Fibroblast of peridontal ligament (primary cell): ENCODE measurements around the gene MCM10.
"Not testable (repeated sequence)": the region's sequence is repeated elsewhere in the genome, so short reads cannot be mapped to it uniquely, and the experiment has no call there.

Experiments
- DNase-seq: peaks from one replicate; pipeline ENCODE4 v3.0.0-alpha.2; 2010; ENCODE audit errors: extremely low read depth

MCM10 gene

DNA sequence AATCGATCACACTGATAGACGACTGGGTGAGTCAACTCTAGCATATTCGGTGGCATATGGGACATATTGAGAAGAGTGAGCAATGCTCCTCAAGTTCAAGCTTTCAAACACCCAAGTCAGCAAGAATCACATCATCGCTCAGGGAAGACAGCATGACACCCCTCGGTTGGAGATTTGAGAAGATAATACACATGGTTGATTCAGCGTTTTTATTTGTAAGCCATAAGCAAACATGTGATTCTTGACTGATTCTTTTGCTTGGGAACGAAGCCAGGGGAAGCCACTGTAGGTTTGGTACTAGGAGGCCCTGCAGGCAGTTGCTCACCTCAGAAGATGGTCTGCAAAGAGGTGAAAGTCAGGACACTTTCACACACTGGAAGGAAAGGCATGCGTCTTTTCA, 60.2 kb downstream of the MCM10 start:
- DNase-seq, result no peak

DNA sequence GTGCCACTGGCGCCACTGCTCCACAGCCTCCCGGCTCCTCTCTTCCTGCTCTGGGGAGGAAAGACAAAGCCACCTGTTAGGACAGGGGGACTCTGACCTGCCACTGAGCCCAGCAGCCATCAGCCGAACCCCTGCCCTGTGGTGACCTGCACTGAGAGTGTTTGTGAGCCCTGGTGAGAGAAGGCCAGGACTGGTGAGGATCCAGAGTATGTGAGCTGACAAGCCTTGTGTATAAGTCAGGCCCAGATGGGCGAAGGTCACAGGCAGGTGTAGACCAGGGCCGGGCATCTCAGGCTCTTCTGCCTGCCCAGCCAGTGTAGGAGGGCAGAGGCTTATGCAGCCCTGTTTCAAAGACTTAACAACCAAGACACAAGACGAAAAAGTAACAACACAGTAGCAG, 60.8 kb downstream of the MCM10 start:
- DNase-seq, result no peak

DNA sequence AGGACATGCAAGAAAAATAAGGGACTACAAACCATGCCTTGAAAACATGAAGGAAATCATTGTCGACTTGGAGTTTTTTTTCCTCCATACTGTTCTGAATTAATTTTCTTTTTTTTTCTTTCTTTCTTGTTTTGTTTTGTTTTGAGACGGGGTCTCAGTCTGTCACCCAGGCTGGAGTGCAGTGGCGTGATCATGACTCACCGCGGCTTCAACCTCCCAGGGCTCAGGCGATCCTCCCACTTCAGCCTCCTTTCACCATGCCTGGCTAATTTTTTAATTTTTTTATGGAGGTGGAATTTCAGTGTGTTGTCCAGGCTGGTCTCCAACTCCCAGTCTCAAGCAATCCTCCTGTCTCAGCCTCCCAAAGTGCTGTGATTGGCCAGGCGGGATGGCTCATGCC, 61.2 kb downstream of the MCM10 start:
- no peak for DNase-seq

DNA sequence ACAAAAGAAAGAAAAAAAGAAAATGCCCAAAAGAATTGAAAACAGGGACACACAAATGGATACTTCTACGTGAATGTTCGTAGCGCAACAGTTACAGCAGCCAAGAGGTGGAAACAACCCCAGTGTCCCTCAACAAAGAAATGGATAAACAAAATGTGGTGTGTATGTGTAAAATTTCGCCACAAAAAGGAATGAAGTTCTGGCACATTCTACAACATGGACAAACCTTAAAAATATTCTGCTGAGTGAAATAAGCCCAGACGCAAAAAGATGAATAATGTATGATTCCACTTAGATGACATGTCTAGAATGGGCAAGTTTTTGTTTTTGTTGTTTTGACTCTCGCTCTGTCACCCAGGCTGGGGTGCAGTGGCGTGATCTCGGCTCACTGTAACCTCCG, 61.9 kb downstream of the MCM10 start:
- no peak for DNase-seq

DNA sequence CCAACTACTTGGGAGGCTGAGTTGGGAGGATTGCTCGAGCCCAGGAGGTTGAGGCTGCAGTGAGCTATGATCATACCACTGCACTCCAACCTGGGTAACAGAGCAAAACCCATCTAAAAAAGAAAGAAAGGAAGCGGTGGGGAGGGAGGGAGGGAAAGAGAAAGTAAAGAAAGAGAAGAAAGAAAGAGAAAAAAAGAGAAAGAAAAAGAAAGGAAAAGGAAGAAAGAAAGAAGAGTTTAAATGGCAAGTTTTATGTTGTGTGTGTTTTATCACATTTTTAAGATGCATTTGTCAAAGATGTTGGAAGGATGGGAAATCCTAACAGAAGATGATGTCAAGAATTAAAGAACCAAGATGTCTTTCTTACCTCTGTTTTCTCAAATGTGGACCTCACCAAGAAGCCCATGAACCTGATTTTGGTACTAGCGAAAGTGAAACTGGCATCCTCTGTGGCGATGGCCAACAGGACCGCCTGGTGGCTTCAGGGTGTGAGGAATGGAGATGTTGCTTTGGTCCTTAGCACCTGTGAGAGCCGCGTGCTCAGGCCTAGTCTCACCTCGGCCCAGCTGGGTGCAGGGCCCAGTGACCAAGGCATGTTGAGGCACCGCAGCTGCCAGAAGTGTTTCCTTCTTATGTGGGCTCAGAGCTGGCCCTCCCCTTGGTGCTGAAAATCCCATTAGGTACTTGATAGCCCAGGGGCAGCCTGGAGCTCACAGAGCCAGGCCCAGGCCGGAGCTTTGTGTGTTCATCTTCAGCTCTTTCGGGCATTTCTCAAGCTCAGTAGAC, 63.0 kb downstream of the MCM10 start:
- DNase-seq, result no peak

DNA sequence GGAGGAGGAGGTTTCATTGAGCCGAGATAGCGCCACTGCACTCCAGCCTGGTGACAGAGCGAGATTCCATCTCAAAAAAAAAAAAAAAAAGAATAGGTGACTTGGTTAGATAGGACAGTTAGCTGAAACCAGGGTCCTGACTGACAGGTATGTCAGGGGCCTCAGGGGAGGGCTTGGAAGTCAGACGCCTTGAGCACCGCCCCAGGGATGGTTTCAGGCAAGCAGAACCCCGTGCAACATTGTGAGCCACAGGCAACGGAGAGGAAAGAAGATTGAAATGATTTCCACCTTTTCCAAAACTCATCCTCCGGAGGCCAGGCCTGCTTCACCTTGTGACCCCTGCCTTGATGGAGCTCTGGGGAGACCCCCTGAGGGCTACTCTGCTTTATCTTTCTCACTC, 64.2 kb downstream of the MCM10 start:
- no peak for DNase-seq

DNA sequence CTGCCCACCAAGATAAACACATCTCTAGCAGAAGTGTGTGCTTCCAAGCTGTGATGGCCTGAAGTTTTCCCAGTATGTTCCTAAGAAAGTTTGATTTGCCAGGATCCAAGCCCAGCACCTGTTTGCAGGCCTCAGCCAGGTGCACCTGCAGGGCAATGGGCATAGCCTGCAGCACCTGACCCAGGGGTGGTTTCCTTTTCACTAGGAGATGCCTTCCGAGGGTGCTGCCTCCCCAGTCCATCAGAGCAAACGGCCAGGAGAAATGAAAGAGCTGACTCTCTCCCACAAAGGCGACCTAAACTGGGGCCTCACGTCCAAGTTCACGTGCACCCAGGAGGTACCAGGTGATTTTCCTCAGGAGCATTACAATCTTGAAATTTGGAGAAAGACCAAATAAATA, 65.7 kb downstream of the MCM10 start:
- no peak for DNase-seq

DNA sequence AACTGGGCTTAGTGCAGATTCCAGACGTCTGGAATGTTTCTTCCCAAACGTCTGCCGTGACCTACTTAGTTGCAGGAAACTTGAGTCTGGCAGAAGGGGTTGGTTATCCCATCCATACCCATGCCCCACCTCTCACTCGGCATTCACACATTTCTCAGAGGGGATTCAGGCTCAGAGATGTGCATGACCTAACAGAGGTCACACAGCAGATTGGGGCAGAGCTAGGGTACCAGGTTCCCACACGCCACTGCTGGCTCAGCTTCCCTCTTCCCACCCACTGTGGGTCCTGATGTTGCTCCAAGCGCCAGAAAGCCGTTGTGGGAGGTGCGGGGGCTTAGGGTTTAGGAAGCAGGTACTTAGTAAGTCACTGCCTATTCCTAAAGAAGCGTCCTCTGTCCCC, 69.8 kb downstream of the MCM10 start:
- DNase-seq, result no peak

DNA sequence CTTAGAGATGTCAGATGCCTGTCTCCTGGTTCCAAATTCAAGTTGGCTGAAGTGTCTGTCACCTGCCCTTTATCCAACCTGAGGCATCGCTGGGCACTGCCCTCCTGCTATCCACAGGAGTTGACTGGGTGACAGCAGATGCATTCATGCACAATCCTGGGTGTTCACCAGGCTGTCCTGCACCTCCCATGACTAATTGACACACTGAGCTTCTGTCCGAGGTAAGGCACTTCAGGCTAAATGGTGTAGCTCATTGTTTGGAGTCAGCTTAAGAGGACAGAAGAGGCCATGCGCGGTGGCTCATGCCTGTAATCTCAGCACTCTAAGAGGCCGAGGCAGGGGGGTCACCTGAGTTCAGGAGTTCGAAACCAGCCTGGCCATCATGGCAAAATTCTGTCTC, 70.5 kb downstream of the MCM10 start:
- no peak for DNase-seq

DNA sequence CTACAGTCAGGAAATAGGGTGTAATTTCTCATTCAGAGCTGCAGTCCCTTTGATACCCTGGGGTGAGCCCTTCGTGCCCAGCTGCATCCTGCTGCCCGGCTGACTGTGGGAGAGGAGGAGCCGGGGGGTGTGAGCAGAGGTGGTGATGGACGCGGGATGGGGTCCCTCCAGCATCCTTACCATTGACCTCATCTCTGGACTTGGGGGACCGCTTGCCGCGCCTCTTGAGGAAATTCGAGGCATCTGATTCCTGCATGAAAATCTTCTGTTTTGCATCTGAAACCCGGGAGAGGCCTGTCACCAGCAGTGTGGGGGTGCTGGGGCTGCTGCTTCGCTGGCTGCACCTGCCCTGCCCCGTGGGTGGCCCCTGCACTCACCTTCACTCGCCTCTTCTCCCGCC, 72.0 kb downstream of the MCM10 start:
- DNase-seq, result no peak

DNA sequence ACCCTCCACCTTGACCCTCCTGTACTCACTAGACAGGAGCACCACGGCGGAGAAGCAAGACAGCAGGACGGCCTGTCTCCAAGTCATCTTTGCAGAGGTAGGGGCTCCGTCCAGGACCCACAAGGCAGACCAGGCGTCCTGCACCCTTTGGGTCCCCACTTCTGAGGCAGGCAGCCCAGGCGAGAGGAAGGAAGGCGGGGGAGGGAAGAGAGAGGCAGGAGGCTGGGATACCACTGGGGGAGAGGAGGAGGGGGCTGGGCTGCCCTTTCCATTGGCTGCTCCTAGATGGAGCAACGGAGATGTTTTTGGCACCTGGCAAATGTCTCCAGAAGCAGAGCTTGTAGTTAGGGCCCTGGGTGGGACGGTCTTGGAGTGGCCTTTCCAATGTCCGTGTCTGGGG, 72.8 kb downstream of the MCM10 start, which contains the start of gene UCMA:
TSS of gene UCMA (minus strand) at position 203 of the 400 bp plus-strand sequence. CDS start at position 87, 116 bp downstream.
- DNase-seq, result no peak

DNA sequence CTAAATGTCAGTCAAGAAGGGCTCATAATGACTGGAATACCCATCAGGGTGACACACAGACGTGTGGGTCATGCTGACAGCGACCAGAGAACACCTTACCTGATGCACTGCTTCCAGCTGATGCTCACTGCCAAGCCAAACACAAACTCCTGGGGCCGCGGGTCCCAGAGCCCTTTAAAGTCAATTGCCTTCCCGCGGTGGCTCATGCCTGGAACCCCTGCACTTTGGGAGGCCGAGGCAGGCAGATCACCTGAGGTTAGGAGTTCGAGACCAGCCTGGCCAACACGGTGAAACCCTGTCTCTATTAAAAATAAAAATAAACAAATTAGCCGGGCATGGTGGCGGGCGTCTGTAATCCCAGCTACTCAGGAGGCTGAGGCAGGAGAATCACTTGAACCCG, 73.4 kb downstream of the MCM10 start:
- not testable (repeated sequence) for DNase-seq

DNA sequence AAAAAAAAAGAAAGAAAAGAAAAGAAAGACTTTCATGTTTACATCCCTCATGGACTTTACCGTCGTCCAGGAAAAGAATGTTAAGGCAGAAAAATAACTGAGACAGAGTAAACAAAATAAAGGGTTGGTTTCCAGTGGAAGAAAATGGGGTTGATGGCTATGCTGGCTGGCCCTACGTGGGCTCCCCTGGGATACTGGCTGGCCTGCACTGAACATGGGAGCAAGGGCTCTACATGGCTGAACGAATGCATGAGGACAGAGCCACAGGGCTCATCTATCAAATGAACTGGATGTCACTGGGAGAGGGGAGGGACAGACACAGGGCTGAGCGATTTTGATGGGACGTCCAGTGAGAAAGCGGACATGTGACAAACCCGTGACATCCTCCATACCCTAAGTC, 75.3 kb downstream of the MCM10 start:
- no peak for DNase-seq

DNA sequence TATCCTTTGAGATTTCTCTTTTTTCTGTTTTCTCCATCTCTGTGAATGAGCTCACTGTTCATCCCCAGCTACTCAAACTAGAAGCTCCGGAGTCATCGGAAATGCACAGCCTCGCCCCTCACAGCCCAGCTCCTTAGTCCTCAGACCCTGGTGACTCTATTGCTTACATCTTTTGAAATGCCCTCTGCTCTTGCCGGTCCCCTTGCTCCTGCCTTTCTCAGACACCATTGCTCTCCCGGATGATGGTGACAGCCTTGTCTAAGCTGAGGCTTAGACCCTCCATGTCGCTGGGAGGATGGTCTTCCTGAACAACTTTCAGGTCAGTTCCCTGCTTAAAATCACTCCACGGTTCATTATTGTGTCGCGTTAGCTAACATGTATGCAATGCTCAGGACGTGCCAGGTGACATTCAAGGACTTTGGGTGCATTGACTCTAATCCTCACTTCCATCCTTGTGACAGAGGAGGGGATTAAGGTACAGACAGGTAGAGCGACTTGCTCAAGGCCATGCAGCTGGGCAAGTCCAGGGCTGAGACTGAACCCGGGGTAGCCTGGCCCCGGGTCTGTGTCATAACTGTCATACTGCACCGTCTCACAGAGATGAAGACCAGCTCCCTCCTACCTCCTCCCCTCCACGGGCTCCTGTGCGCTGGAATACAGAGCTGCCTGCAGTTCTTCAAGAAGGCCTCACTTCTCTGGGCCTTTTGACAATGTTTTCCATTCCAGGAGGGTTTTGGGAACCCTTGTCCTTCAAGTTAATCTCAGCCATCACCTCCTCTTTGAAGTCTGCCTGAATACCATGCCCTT, 77.1 kb downstream of the MCM10 start:
- no peak for DNase-seq

DNA sequence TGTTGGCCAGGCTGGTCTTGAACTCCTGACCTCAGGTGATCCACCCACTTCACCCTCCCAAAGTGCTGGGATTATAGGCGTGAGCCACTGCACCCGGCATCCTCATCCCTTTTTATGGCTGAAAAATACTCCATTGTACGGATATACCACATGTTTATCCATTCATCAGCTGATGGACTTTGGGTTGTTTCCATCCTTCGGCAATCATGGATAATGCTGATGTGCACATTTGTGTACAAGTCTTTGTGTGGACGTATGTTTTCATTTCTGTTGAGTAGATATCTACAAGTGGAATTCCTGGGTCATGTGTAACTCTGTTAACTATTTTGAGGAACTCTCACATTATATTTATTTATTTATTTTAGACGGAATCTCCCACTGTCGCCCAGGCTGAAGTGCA, 78.6 kb downstream of the MCM10 start:
- DNase-seq, result no peak

DNA sequence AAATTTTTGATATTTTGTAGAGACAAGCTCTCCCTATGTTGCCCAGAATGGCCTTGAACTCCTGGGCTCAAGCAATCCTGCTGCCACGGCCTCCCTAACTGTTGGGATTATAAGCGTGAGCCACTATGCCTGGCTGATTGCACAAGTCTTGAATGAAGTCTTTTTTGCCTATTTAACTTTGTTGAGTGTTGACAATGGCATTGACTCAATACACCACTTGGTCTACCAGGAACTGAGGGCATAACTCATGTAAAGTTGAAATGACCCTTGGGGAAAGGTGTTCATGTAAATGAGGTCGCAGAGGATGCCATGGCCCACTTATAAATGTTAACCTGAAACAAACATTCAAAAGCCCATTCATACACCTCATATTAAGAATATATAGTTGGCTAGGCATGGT, 80.3 kb downstream of the MCM10 start:
- DNase-seq, result no peak

DNA sequence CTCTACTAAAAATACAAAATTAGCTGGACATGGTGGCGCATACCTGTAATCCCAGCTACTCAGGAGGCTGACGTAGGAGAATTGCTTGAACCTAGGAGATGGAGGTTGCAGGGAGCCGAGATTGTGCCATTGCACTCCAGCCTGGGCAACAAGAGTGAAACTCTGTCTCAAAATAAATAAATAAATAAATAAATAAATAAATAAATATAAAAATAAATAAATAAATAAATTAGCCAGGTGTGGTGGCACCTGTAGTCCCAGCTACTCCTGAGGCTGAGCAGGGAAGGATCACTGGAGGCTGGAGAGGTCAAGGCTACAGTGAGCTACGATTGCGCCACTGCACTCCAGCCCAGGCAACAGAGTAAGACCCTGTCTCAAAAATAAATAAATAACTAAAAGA, 80.9 kb downstream of the MCM10 start:
- not testable (repeated sequence) for DNase-seq

DNA sequence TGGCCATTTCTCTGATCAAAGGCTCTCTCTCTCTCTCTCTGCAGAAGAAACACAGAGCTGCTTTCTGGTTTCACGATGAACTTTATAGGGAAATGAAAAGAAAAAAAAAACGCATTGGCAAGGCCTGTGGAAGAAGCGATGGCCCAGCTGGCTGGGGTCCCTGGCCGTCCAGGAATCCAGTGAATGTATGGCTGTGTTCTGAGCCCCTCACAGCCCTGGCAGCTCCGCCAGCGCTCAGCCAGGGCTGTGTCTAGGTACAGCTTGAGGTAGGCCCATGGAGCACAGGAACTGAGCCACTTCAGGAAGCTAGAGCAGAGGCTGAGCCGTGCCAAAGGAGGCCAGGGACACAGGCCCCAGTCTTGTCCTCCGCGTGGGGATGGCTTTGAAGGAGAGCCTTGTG, 85.9 kb downstream of the MCM10 start:
- DNase-seq, result no peak

DNA sequence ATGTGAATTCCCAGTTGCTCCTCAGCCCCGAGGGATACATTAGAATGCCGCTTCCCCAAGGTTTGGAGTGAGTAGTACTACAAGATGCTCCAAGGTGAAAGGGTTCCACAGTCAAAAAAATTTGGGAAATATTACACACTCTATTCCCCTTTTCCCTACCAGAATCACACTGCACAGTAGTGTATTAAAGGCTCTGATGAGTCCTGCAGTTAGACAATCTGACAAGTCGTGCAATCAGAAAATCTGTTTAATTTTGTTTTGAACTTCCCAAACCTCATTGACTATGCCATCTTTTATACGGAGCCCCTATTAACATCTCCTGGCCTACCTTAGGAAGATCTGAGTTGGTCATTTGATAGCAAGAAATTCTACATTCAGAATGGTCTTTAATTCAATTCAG, 86.4 kb downstream of the MCM10 start:
- no peak for DNase-seq

DNA sequence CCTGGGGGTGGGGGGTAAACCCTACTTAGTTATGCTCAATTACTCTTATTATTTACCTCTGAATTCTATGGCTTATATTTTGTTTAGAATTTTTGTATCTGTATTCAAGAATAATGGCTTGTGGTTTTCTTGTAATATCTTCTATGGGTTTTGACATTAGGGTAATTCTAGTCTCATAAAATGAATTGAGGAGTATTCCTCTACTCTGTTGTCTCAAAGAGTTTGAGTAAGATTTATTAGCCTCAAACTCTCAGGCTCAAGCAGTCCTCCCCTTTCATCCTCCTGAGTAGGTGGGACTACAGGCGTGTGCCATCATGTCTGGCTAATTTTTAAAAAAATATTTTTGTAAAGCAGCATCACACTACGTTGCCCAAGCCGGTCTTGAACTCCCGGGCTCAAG, 92.4 kb downstream of the MCM10 start:
- DNase-seq, result no peak

DNA sequence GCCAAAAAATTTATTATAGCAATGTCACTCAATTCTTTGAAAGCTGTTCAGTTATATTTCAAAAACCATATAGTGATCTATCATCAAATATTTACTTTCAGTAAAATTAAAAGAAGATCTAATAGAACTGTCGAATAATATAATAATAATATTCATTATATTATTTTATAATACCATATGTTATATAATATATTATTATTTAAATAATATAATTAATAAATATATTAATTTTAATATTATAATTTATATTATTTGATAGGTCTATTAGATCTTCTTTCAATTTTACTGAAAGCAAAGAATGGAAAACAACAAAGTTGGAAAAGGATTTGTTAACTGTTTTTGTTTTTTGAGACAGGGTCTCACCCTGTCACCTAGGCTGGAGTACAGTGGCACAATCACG, 95.3 kb downstream of the MCM10 start:
- no peak for DNase-seq

DNA sequence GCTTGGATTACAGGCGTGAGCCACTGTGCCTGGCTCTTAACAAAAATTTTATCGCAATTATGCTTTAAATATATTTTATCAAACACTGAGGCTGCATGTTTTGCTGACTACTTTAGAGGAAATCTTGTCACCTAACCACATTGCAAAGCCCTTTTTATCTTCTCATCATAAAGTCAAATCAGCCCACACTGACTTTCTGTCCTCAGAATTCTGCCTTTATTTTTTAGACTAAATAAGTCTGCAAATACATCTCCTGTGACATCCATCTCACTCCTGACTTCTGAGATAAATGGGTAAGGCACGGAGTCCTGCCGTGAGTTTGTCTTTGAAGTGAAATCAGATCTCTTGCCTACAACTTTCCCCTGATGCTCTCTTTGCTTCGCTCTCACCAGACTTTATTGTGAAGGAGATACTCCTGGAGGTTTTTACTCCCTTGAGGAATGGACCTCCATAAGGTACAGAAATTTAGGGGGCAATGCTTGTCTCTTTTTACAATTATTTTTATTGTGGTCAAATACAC, 96.3 kb downstream of the MCM10 start:
- no peak for DNase-seq
